GM12878 (cell line): Measurements from ENCODE around the gene TSEN54. TPM values are rescaled to one million over a fixed set of nuclear protein-coding genes. Genes with fewer than 3 reads are reported as not detected.

Source experiments
- ATF7 ChIP-seq: fragments of 450-650 bp; IDR thresholded peaks from 2 replicates; pipeline ENCODE4 v1.6.1; 2016; ENCODE audit warnings: low read depth, mild to moderate bottlenecking
- DPF2 ChIP-seq: fragments of 450-650 bp; IDR thresholded peaks from 2 replicates; pipeline ENCODE4 v1.6.1; 2017; ENCODE audit warnings: mild to moderate bottlenecking
- EGR1 ChIP-seq, 2 experiments: IDR thresholded peaks; 1 replicate in 1 of 2; 2 replicates in 1 of 2; pipeline ENCODE4 v1.6.1; 2011 to 2012; ENCODE audit warnings: low read depth in 2 of 2, low read length in 2 of 2, borderline replicate concordance in 1 of 2, mild to moderate bottlenecking in 1 of 2, moderate library complexity in 1 of 2
- IKZF1 ChIP-seq: fragments of 450-650 bp; conservative IDR thresholded peaks from 2 replicates; pipeline ENCODE4 v1.6.1; 2017; ENCODE audit warnings: antibody characterized with exemption, mild to moderate bottlenecking
- JUND ChIP-seq: IDR thresholded peaks from 2 replicates; pipeline ENCODE4 v1.6.1; 2012; ENCODE audit warnings: low read depth, mild to moderate bottlenecking, low read length, improper control_type of control experiment, moderate library complexity
- KAT2A ChIP-seq: conservative IDR thresholded peaks from 2 replicates; pipeline ENCODE4 v1.6.1; 2011; ENCODE audit warnings: low read depth, low read length; ENCODE audit not compliant: control insufficient read depth
- LARP7 ChIP-seq: fragments of 450-650 bp; IDR thresholded peaks from 2 replicates; pipeline ENCODE4 v1.6.1; 2017; ENCODE audit warnings: mild to moderate bottlenecking
- MYB ChIP-seq: fragments of 150-350 bp; IDR thresholded peaks from 2 replicates; pipeline ENCODE4 v1.6.1; 2014; ENCODE audit warnings: mild to moderate bottlenecking, low read depth, low read length, borderline replicate concordance
- NR2F1 ChIP-seq: fragments of 450-650 bp; conservative IDR thresholded peaks from 2 replicates; pipeline ENCODE4 v1.6.1; 2017; ENCODE audit warnings: mild to moderate bottlenecking
- PAX5 ChIP-seq: IDR thresholded peaks from 2 replicates; pipeline ENCODE4 v1.6.1; 2011; ENCODE audit warnings: low read depth, low read length, borderline replicate concordance
- POLR2A ChIP-seq: IDR thresholded peaks from 2 replicates; pipeline ENCODE4 v1.6.1; 2011; ENCODE audit warnings: low read depth, mild to moderate bottlenecking, low read length
- POLR2AphosphoS2 ChIP-seq: IDR thresholded peaks from 2 replicates; pipeline ENCODE4 v1.6.1; 2011; ENCODE audit warnings: low read depth, mild to moderate bottlenecking, low read length, improper control_type of control experiment, moderate library complexity
- POLR2AphosphoS5 ChIP-seq: IDR thresholded peaks from 2 replicates; pipeline ENCODE4 v1.6.1; 2011; ENCODE audit warnings: mild to moderate bottlenecking, low read length, inconsistent platforms
- SPI1 ChIP-seq: IDR thresholded peaks from 2 replicates; pipeline ENCODE4 v1.6.1; 2011; ENCODE audit warnings: low read depth, mild to moderate bottlenecking, low read length, moderate library complexity, borderline replicate concordance; ENCODE audit not compliant: insufficient read depth
- SRF ChIP-seq, 2 experiments: IDR thresholded peaks; 2 replicates each; pipeline ENCODE4 v1.6.1; 2011; ENCODE audit warnings: low read depth in 2 of 2, low read length in 2 of 2, mild to moderate bottlenecking in 1 of 2, moderate library complexity in 1 of 2
- SUPT20H ChIP-seq: IDR thresholded peaks from 2 replicates; pipeline ENCODE4 v1.6.1; 2011; ENCODE audit warnings: low read depth, mild to moderate bottlenecking, low read length, moderate library complexity, borderline replicate concordance; ENCODE audit not compliant: control insufficient read depth
- TAF1 ChIP-seq: IDR thresholded peaks from 2 replicates; pipeline ENCODE4 v1.6.1; 2011; ENCODE audit warnings: mild to moderate bottlenecking, low read depth, low read length, borderline replicate concordance
- TCF12 ChIP-seq: IDR thresholded peaks from 2 replicates; pipeline ENCODE4 v1.6.1; 2011; ENCODE audit warnings: low read depth, mild to moderate bottlenecking, low read length
- YBX1 ChIP-seq: fragments of 450-650 bp; IDR thresholded peaks from 2 replicates; pipeline ENCODE4 v1.6.1; 2016; ENCODE audit warnings: antibody characterized with exemption
- ZNF217 ChIP-seq: fragments of 450-650 bp; IDR thresholded peaks from 2 replicates; pipeline ENCODE4 v1.6.1; 2017; ENCODE audit warnings: antibody characterized with exemption, mild to moderate bottlenecking
- polyA plus RNA-seq, 11 experiments: library from polyadenylated mRNA; depleted of rRNA in 4 of 11; unstranded in 6 of 11; stranded (reverse) in 5 of 11; fragments of >200 nt; fragmentation: Nextera tagmentation in 4 of 11; fragmentation: Illumina TruSeq in 1 of 11; extraction: Ambion mirVana in 4 of 11; extraction: Trizol in 1 of 11; gene quantifications; 1 replicate in 1 of 11; 2 replicates in 10 of 11; pipeline versions ENCODE4 v1.2.1 to v1.2.3, GENCODE V29; 2011 to 2016; ENCODE audit warnings: inconsistent platforms in 2 of 11, missing spikeins in 2 of 11, low read depth in 1 of 11
- total RNA-seq, 4 experiments: library from RNA; depleted of rRNA in 3 of 4; stranded (reverse); fragments of >200 nt in 3 of 4; fragmentation: Illumina TruSeq in 1 of 4; extraction: Trizol in 1 of 4; gene quantifications; 2 replicates each; pipeline versions ENCODE4 v1.2.1 to v1.2.3, GENCODE V29; 2013 to 2021
- TF ChIP-seq, protein P1 (sequence below): IDR thresholded peaks from 2 replicates; pipeline ENCODE4 v1.6.1; 2012; ENCODE audit warnings: low read length, inconsistent platforms
- TF ChIP-seq, protein P2 (sequence below): fragments of 450-650 bp; IDR thresholded peaks from 2 replicates; pipeline ENCODE4 v1.6.1; 2017; ENCODE audit warnings: mild to moderate bottlenecking, moderate library complexity

TSEN54 gene
- total and polyA plus RNA-seq, 10 of the 15 experiments (the other 5 are each of a cell fraction or from before 2014, with no cell fraction given): 7.1 to 48.0 (median 41.1) TPM

DNA sequence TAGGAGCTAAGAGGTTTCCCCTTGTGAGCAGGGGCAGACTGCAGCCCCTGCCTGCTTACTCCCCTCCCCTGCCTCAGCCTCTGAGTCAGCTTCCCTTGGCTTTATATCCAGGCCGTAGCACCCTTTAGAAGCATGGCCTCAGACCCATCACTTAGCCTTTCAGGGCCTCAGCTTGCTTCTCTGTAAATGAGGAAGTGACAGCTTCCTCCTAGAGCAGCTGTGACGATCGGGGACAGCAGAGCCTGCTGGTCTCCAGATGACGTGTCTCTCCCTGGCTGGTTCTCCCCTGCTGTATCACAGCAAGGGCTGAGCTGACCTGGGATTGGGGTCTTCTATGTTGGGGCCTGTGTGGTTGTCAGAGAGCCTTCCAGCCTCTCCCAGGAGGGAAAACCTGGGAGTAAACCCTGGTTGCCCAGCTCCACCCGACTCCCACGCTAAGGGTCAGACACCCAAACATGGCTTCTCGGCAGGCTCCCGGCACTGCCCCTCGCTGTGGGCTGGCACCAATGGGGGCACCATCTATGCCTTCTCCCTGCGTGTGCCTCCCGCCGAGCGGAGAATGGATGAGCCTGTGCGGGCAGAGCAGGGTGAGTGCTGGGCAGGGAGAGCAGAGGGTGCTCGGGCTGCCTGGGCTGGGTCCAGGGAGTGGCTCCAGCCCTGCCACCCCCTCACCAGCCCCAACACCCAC is 55.0 kb downstream of the TSEN54 start (continued):
- TF ChIP-seq, protein P1, sequence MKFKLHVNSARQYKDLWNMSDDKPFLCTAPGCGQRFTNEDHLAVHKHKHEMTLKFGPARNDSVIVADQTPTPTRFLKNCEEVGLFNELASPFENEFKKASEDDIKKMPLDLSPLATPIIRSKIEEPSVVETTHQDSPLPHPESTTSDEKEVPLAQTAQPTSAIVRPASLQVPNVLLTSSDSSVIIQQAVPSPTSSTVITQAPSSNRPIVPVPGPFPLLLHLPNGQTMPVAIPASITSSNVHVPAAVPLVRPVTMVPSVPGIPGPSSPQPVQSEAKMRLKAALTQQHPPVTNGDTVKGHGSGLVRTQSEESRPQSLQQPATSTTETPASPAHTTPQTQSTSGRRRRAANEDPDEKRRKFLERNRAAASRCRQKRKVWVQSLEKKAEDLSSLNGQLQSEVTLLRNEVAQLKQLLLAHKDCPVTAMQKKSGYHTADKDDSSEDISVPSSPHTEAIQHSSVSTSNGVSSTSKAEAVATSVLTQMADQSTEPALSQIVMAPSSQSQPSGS: no peak
- no peak for TF ChIP-seq SRF (IDR thresholded peaks at IDR 0.05; ENCODE audit: low read depth in 2 of 2, low read length in 2 of 2)
- TF ChIP-seq YBX1: no peak
- TF ChIP-seq, protein P2, sequence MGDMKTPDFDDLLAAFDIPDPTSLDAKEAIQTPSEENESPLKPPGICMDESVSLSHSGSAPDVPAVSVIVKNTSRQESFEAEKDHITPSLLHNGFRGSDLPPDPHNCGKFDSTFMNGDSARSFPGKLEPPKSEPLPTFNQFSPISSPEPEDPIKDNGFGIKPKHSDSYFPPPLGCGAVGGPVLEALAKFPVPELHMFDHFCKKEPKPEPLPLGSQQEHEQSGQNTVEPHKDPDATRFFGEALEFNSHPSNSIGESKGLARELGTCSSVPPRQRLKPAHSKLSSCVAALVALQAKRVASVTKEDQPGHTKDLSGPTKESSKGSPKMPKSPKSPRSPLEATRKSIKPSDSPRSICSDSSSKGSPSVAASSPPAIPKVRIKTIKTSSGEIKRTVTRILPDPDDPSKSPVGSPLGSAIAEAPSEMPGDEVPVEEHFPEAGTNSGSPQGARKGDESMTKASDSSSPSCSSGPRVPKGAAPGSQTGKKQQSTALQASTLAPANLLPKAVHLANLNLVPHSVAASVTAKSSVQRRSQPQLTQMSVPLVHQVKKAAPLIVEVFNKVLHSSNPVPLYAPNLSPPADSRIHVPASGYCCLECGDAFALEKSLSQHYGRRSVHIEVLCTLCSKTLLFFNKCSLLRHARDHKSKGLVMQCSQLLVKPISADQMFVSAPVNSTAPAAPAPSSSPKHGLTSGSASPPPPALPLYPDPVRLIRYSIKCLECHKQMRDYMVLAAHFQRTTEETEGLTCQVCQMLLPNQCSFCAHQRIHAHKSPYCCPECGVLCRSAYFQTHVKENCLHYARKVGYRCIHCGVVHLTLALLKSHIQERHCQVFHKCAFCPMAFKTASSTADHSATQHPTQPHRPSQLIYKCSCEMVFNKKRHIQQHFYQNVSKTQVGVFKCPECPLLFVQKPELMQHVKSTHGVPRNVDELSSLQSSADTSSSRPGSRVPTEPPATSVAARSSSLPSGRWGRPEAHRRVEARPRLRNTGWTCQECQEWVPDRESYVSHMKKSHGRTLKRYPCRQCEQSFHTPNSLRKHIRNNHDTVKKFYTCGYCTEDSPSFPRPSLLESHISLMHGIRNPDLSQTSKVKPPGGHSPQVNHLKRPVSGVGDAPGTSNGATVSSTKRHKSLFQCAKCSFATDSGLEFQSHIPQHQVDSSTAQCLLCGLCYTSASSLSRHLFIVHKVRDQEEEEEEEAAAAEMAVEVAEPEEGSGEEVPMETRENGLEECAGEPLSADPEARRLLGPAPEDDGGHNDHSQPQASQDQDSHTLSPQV: peak; percentile 61; the same call in 1 of the 2 replicates
- peak; percentile 35; the same call in 1 of the 2 replicates for TF ChIP-seq TAF1
- peak; percentile 99 for TF ChIP-seq SPI1
- peak; percentile 59; the same call in 1 of the 2 replicates for TF ChIP-seq LARP7
- peak; percentile 57; the same call in 1 of the 2 replicates for TF ChIP-seq ATF7
- no peak for TF ChIP-seq MYB
- TF ChIP-seq PAX5: peak; percentile 64; the same call in 1 of the 2 replicates
- 0 out of 2 replicates have a peak, but pooled peaks have one; percentile 40 for TF ChIP-seq POLR2AphosphoS2
- no peak for TF ChIP-seq KAT2A
- no peak for TF ChIP-seq EGR1 (IDR thresholded peaks at IDR 0.05; ENCODE audit: borderline replicate concordance in 1 of 2, low read depth in 2 of 2, low read length in 2 of 2)
- no peak for TF ChIP-seq SUPT20H
- 0 out of 2 replicates have a peak, but pooled peaks have one; percentile 17 for TF ChIP-seq NR2F1
- peak; percentile 61; the same call in 1 of the 2 replicates for TF ChIP-seq POLR2AphosphoS5
- TF ChIP-seq DPF2: 0 out of 2 replicates have a peak, but pooled peaks have one; percentile 73
- TF ChIP-seq POLR2A: peak; percentile 81
- no peak for TF ChIP-seq ZNF217
- TF ChIP-seq TCF12: peak; percentile 80
- TF ChIP-seq JUND: 0 out of 2 replicates have a peak, but pooled peaks have one; percentile 26
- peak; percentile 57 for TF ChIP-seq IKZF1
